ENCODE results near the gene HAND1.

Gene HAND1

GRCh38 chr5:154503698-154504039 is 25.6 kb upstream of the HAND1 start:
- DNase-seq = no peak

GRCh38 chr5:154502180-154502579 is 24.2 kb upstream of the HAND1 start:
- DNase-seq = no peak

GRCh38 chr5:154501566-154501965 is 23.5 kb upstream of the HAND1 start:
- no peak for DNase-seq

- no peak for DNase-seq
These were observed 21.0 kb upstream of the HAND1 start for GRCh38 chr5:154498994-154499393.

- no peak for DNase-seq
These were observed 20.6 kb upstream of the HAND1 start for GRCh38 chr5:154498591-154498990.

- no peak for DNase-seq
These were observed 16.0 kb upstream of the HAND1 start for GRCh38 chr5:154494036-154494435.

- DNase-seq = no peak
These were observed 15.2 kb upstream of the HAND1 start for GRCh38 chr5:154493274-154493673.

- DNase-seq = no peak
These were observed 13.9 kb upstream of the HAND1 start for GRCh38 chr5:154491941-154492340.

- no peak for DNase-seq
These were observed 9.5 kb upstream of the HAND1 start for GRCh38 chr5:154487541-154487940.

GRCh38 chr5:154486427-154486866 is 8.4 kb upstream of the HAND1 start:
- peak; percentile 87 for DNase-seq

- no peak for DNase-seq
These were observed 7.9 kb upstream of the HAND1 start for GRCh38 chr5:154485850-154486426.

GRCh38 chr5:154485096-154485491 is 7.1 kb upstream of the HAND1 start:
- DNase-seq = no peak

GRCh38 chr5:154484393-154485095 is 6.5 kb upstream of the HAND1 start:
- no peak for DNase-seq

- no peak for DNase-seq
These were observed 5.8 kb upstream of the HAND1 start for GRCh38 chr5:154483654-154484392.

GRCh38 chr5:154482528-154483449 is 4.8 kb upstream of the HAND1 start:
- no peak for DNase-seq

- no peak for DNase-seq
These were observed 3.8 kb upstream of the HAND1 start for GRCh38 chr5:154481584-154482381.

- no peak for DNase-seq
These were observed 2.8 kb upstream of the HAND1 start for GRCh38 chr5:154480847-154481246.

GRCh38 chr5:154479944-154480750 is 2.1 kb upstream of the HAND1 start:
- DNase-seq = no peak

GRCh38 chr5:154479160-154479943 is 1.3 kb upstream of the HAND1 start:
- DNase-seq = no peak

GRCh38 chr5:154478752-154479159 is 729 bp upstream of the HAND1 start:
- no peak for DNase-seq

Data from NCI-H1436 treated with DMSO at 0.1 percent for 48 hours (cell line).